Epithelial cell of esophagus (primary cell): ENCODE data around the gene STARD3NL.
"Not testable (repeated sequence)": the region's sequence is repeated elsewhere in the genome, so short reads cannot be mapped to it uniquely, and the experiment has no call there.

Source experiments
- DNase-seq: peaks from one replicate; pipeline ENCODE4 v3.0.0; 2010; ENCODE audit warnings: low read depth
- H3K4me3 ChIP-seq: 2 replicates; pipeline ENCODE4 v1.5.1; 2011; ENCODE audit warnings: mild to moderate bottlenecking, low read length, control low read depth
- CTCF ChIP-seq: IDR thresholded peaks from 2 replicates; pipeline ENCODE4 v1.5.1; 2011; ENCODE audit warnings: low read depth, mild to moderate bottlenecking, low read length, control low read depth, inconsistent platforms; ENCODE audit not compliant: insufficient read depth; ENCODE audit errors: missing control alignments

Gene STARD3NL

GRCh38 chr7:38168890-38169570, 9.0 kb upstream of the STARD3NL start:
- no peak overlapping the region for H3K4me3 ChIP-seq
- DNase-seq: no peak
- no peak for TF ChIP-seq CTCF

- TF ChIP-seq CTCF: no peak
- H3K4me3 ChIP-seq: no peak overlapping the region
- DNase-seq: peak; percentile 67
Observed at GRCh38 chr7:38169847-38170246, 8.2 kb upstream of the STARD3NL start.

- DNase-seq: no peak
- TF ChIP-seq CTCF: no peak
- H3K4me3 ChIP-seq: no peak overlapping the region
Observed at GRCh38 chr7:38171623-38172391, 6.2 kb upstream of the STARD3NL start.

DNA sequence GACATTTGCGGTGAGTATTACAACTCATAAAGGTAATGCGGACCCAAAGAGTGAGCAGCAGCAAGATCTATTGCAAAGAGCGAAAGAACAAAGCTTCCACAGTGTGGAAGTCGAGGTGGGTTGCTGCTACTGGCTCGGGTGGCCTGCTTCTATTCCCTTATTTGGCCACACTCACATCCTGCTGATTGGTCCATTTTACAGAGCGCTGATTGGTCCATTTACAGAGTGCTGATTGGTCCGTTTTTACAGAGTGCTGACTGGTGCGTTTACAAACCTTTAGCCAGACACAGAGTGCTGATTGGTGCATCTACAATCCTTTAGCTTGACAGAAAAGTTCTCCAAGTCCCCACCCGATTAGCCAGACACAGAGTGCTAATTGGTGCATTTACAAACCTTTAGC, 2.5 kb upstream of the STARD3NL start:
- DNase-seq: not testable (repeated sequence)

GRCh38 chr7:38177621-38178003, 433 bp upstream of the STARD3NL start:
- no peak for TF ChIP-seq CTCF
- peak overlapping the region; percentile 75 for H3K4me3 ChIP-seq
- DNase-seq: no peak

More for the DNA sequence above, 2.5 kb upstream of the STARD3NL start:
- not testable (repeated sequence) for H3K4me3 ChIP-seq

DNA sequence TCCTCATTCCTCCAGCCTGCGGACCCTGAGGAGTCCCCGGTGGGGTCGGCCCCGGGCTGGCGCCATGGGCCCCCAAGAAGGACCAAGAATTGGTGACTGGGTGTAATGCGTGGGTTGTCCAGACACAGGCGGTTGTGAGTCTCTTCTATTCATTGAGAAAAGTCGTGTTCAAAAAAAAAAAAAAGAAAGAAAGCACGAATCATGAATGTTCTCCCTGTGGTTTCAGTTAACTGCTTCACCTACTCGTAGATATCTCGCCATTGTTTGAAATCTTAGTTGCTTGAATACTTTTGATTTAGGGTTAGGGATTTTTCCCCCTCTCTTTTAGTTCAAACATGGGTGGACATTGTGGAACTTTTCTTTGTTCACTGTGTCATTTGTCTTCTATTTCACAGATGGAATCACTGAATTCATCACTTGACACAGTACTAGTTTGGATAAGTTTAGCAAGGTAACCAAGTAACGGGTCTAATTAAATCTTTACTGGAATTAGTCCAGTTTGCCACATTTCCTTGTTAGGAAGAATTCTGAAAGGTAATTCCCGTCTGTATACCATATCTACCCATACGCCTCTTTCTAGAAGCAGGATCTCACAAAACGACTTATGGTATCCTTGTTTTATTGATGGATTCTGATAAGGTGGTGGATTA, 775 bp downstream of the STARD3NL start:
- peak; percentile 0 for TF ChIP-seq CTCF
- DNase-seq: no peak
- peak overlapping the region; percentile 75 for H3K4me3 ChIP-seq

DNA sequence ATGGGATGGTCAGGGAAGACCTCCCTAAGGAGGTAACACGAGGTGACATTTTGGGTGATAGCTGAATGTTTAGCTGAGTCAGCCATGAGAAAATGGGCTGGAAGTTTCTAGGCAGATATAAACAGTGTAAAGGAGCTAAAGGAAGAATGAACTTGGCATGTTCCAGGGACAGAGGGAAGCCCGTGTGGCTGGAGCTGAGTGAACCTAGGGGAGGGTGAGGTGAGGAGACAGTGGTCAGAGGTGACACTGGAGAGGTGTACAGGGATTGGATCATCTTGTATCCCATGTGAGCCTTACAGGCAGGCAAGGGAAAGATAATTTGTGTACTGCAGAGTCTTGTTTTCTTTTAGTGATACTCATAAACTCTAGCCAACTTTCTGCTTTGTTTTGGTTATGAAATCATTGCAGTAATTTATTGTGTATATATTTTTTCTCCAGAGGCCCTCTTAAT, 1.8 kb downstream of the STARD3NL start:
- TF ChIP-seq CTCF: no peak
- H3K4me3 ChIP-seq: no peak overlapping the region
- no peak for DNase-seq
